ENCODE measurements around the gene ZNF512.
"Not testable (repeated sequence)": the region's sequence is repeated elsewhere in the genome, so short reads cannot be mapped to it uniquely, and the experiment has no call there.

DNA sequence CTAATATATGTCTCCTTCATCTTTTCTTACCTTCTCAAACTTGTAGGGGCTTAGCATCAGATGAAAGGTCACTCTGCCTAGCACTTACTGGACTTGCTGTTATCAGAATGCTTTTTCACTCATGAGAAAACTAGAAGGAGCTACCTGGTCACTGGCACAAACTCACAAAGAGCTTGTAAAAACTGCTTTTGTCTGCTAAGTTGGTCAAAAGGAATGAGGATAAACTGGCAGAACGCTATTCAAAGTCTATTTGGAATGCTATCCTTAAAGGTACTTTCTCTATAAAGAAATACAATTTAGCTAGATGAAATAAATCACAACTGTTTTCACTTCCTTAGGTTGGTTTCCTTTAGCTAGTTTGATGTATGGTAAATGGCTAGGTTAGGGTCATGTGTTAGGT, 43.5 kb downstream of the ZNF512 start:
- TF ChIP-seq POLR2A (IDR thresholded peaks at IDR 0.05; ENCODE audit: low read depth, low read length); POLR2AphosphoS5 (IDR thresholded peaks at IDR 0.05; ENCODE audit: low read depth, low read length); TAF1 (IDR thresholded peaks at IDR 0.05; ENCODE audit: borderline replicate concordance, low read depth, low read length): not testable (repeated sequence)
